Measurements from ENCODE around the gene TTC21A.

TTC21A gene

GRCh38 chr3:39122813-39123212, 15.3 kb downstream of the TTC21A start:
- no peak overlapping the region for H4K8ac ChIP-seq (ENCODE audit: low read depth, low read length)
- H3K4me1 ChIP-seq (ENCODE audit: control insufficient read depth in 2 of 2, insufficient read depth in 1 of 2, low read depth in 1 of 2, low read length in 2 of 2): peaks cover 0 to 1% of the 10 kb centered on the region in 2 donors
- H3K79me1 ChIP-seq (ENCODE audit: low read depth, low read length): no peaks in the 10 kb centered on the region
- no peak overlapping the region for H2BK120ac ChIP-seq (ENCODE audit: low read depth, low read length)
- no peak overlapping the region for H3K27ac ChIP-seq (replicated peaks; ENCODE audit: low read length)
- H3K9me3 ChIP-seq (replicated peaks in 1 of 2; ENCODE audit: control insufficient read depth in 2 of 2, insufficient read depth in 1 of 2, low read depth in 1 of 2, low read length in 2 of 2): no peaks in the 10 kb centered on the region
- peaks cover 0 to 4% of the 10 kb centered on the region in 2 donors for H3K36me3 ChIP-seq (replicated peaks in 1 of 2; ENCODE audit: control insufficient read depth in 2 of 2, insufficient read depth in 2 of 2, low read length in 2 of 2)
- H3K4ac ChIP-seq (ENCODE audit: low read length): no peak overlapping the region
- H3K4me3 ChIP-seq (ENCODE audit: low read length in 2 of 2): peak overlapping the region in 1 of 2 donors; percentile 44
- H2BK15ac ChIP-seq (ENCODE audit: low read length): no peak overlapping the region
- no peak overlapping the region for H2AK5ac ChIP-seq (ENCODE audit: low read depth, low read length)
- H2AFZ ChIP-seq (ENCODE audit: low read length): no peak overlapping the region
- no peak overlapping the region for H2BK12ac ChIP-seq (ENCODE audit: low read length)
- no peak overlapping the region for H4K91ac ChIP-seq (ENCODE audit: low read depth, low read length, poor library complexity)
- H3K14ac ChIP-seq (ENCODE audit: low read length): no peak overlapping the region
- H3K4me2 ChIP-seq (ENCODE audit: insufficient read depth, low read length, poor library complexity, severe bottlenecking): no peak overlapping the region
- no CpG with 5 or more reads among the region's 1 CpG for WGBS, 2 donors (ENCODE audit: extremely low coverage in 2 of 2, insufficient read length in 2 of 2, insufficient replicate concordance in 1 of 2)
- no peak overlapping the region for H2BK5ac ChIP-seq (ENCODE audit: low read length)
- DNase-seq (ENCODE audit: low spot score): no peak
- no peaks in the 10 kb centered on the region for H3K27me3 ChIP-seq (ENCODE audit: control insufficient read depth in 3 of 3, insufficient read depth in 3 of 3, low read depth in 1 of 3, low read length in 3 of 3)
- H3K23ac ChIP-seq (ENCODE audit: low read depth, low read length, poor library complexity): no peak overlapping the region
- no peak overlapping the region for H3K9ac ChIP-seq (ENCODE audit: low read depth, low read length, poor library complexity)
- no peak overlapping the region for H3K18ac ChIP-seq (ENCODE audit: low read length)

DNA sequence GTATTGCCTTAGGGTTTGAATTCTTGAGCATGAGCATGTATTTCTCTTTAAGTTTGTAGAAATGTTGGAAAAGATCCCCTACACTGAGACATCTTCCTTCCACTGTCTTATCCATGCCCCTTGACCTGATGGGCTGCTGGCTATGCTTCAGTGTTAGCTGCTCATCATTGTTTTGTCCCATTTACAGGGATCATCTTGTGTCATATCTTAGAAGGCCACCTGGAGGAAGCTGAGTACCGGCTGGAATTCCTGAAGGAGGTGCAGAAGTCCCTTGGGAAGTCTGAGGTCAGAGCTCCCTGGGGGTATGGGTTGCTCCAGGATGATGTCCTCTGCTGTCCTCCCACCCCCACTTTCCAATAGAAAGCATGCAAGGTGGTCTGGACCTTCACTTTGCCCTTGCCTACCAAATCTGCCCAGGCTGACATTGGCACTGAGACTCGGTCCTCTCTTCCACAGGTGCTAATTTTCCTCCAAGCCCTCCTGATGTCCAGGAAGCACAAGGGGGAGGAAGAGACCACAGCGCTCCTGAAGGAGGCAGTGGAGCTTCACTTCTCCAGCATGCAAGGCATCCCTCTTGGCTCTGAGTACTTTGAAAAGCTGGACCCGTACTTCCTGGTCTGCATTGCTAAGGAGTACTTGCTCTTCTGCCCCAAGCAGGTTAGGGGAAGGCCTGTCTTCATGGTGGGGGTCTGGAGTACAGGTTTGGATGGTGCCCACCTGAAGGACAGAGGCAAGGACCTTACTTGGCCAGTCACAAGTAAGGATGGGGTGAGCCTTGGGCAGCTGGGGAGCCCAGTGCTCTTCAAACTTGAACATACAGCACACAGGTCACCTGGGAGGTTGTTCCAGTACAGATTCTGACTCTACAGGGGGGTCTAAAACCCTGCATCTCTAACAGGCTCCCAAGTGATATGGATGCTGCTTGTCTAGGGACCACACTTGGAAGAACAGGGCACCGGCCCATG, 17.7 kb downstream of the TTC21A start:
- no peaks in the 10 kb centered on the region for H3K79me1 ChIP-seq (ENCODE audit: low read depth, low read length)
- H3K9ac ChIP-seq (ENCODE audit: low read depth, low read length, poor library complexity): peak overlapping the region; percentile 22
- no peak overlapping the region for H4K8ac ChIP-seq (ENCODE audit: low read depth, low read length)
- H2BK5ac ChIP-seq (ENCODE audit: low read length): no peak overlapping the region
- H3K36me3 ChIP-seq (replicated peaks in 1 of 2; ENCODE audit: control insufficient read depth in 2 of 2, insufficient read depth in 2 of 2, low read length in 2 of 2): peaks cover 0 to 4% of the 10 kb centered on the region in 2 donors
- peak overlapping the region; percentile 12 for H3K18ac ChIP-seq (ENCODE audit: low read length)
- no peak overlapping the region for H3K14ac ChIP-seq (ENCODE audit: low read length)
- no peak overlapping the region for H3K4me3 ChIP-seq (ENCODE audit: low read length in 2 of 2)
- no peak overlapping the region for H3K23ac ChIP-seq (ENCODE audit: low read depth, low read length, poor library complexity)
- no peaks in the 10 kb centered on the region for H3K27me3 ChIP-seq (ENCODE audit: control insufficient read depth in 3 of 3, insufficient read depth in 3 of 3, low read depth in 1 of 3, low read length in 3 of 3)
- no peak overlapping the region for H3K4me2 ChIP-seq (ENCODE audit: insufficient read depth, low read length, poor library complexity, severe bottlenecking)
- no peak overlapping the region for H3K4ac ChIP-seq (ENCODE audit: low read length)
- no peak for DNase-seq (ENCODE audit: low spot score)
- no peaks in the 10 kb centered on the region for H3K9me3 ChIP-seq (replicated peaks in 1 of 2; ENCODE audit: control insufficient read depth in 2 of 2, insufficient read depth in 1 of 2, low read depth in 1 of 2, low read length in 2 of 2)
- no peak overlapping the region for H2AFZ ChIP-seq (ENCODE audit: low read length)
- no peak overlapping the region for H2BK120ac ChIP-seq (ENCODE audit: low read depth, low read length)
- H2BK15ac ChIP-seq (ENCODE audit: low read length): no peak overlapping the region
- WGBS, 2 donors (ENCODE audit: extremely low coverage in 2 of 2, insufficient read length in 2 of 2, insufficient replicate concordance in 1 of 2): no CpG with 5 or more reads among the region's 5 CpGs
- H3K4me1 ChIP-seq (ENCODE audit: control insufficient read depth in 2 of 2, insufficient read depth in 1 of 2, low read depth in 1 of 2, low read length in 2 of 2): peaks cover 0 to 1% of the 10 kb centered on the region in 2 donors
- no peak overlapping the region for H4K91ac ChIP-seq (ENCODE audit: low read depth, low read length, poor library complexity)
- H2AK5ac ChIP-seq (ENCODE audit: low read depth, low read length): no peak overlapping the region
- H2BK12ac ChIP-seq (ENCODE audit: low read length): no peak overlapping the region
- H3K27ac ChIP-seq (replicated peaks; ENCODE audit: low read length): no peak overlapping the region

DNA sequence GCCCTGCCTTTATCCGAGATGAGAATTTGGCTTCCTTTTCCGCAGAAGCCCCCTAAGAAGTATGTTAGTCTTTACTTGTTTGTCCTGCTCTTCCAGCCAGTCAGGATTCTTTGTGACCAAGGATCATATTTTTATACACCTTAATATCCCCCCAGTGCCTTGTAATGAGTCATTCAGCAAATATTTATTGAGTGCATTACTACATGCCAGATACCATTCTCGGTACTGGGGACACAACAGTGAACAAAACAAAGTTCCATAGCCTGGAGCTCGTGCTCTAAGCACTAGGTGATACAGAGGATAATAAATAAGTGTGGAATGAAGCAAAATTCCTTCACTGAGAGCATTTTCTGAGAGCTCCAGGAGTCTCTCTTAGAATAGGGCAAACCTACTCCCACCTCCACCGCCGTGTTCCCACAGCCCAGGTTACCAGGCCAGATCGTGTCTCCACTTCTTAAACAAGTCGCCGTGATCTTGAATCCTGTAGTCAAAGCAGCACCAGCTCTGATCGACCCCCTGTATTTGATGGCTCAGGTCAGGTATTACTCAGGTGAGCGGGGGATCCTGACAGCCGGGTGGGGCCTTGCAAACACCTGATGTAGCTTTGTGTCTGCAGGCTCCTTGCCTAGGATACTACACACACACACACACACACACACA, 18.5 kb downstream of the TTC21A start:
- DNase-seq (ENCODE audit: low spot score): no peak
- Histone ChIP-seq H3K27ac (replicated peaks; ENCODE audit: low read length) (no peak overlapping the region), H3K79me1 (ENCODE audit: low read depth, low read length) (no peaks in the 10 kb centered on the region), H2BK5ac (ENCODE audit: low read length) (no peak overlapping the region), H3K14ac (ENCODE audit: low read length) (no peak overlapping the region), H3K4me1 (ENCODE audit: control insufficient read depth in 2 of 2, insufficient read depth in 1 of 2, low read depth in 1 of 2, low read length in 2 of 2) (peaks cover 0 to 1% of the 10 kb centered on the region in 2 donors), H3K23ac (ENCODE audit: low read depth, low read length, poor library complexity) (peak overlapping the region; percentile 36), H3K4ac (ENCODE audit: low read length) (no peak overlapping the region), H2BK120ac (ENCODE audit: low read depth, low read length) (no peak overlapping the region), H3K18ac (ENCODE audit: low read length) (no peak overlapping the region), H3K27me3 (ENCODE audit: control insufficient read depth in 3 of 3, insufficient read depth in 3 of 3, low read depth in 1 of 3, low read length in 3 of 3) (no peaks in the 10 kb centered on the region), H3K4me3 (ENCODE audit: low read length in 2 of 2) (no peak overlapping the region), H2AFZ (ENCODE audit: low read length) (no peak overlapping the region), H3K4me2 (ENCODE audit: insufficient read depth, low read length, poor library complexity, severe bottlenecking) (no peak overlapping the region), H3K36me3 (replicated peaks in 1 of 2; ENCODE audit: control insufficient read depth in 2 of 2, insufficient read depth in 2 of 2, low read length in 2 of 2) (peaks cover 0 to 2% of the 10 kb centered on the region in 2 donors), H2AK5ac (ENCODE audit: low read depth, low read length) (no peak overlapping the region), H2BK15ac (ENCODE audit: low read length) (no peak overlapping the region), H2BK12ac (ENCODE audit: low read length) (no peak overlapping the region), H4K91ac (ENCODE audit: low read depth, low read length, poor library complexity) (no peak overlapping the region), H4K8ac (ENCODE audit: low read depth, low read length) (no peak overlapping the region), H3K9me3 (replicated peaks in 1 of 2; ENCODE audit: control insufficient read depth in 2 of 2, insufficient read depth in 1 of 2, low read depth in 1 of 2, low read length in 2 of 2) (no peaks in the 10 kb centered on the region), H3K9ac (ENCODE audit: low read depth, low read length, poor library complexity) (no peak overlapping the region)
- WGBS, 2 donors (ENCODE audit: extremely low coverage in 2 of 2, insufficient read length in 2 of 2, insufficient replicate concordance in 1 of 2): no CpG with 5 or more reads among the region's 12 CpGs

- H3K4me3 ChIP-seq (ENCODE audit: low read length in 2 of 2): peak overlapping the region in 1 of 2 donors; percentile 23
- no peaks in the 10 kb centered on the region for H3K27me3 ChIP-seq (ENCODE audit: control insufficient read depth in 3 of 3, insufficient read depth in 3 of 3, low read depth in 1 of 3, low read length in 3 of 3)
- no peak overlapping the region for H3K14ac ChIP-seq (ENCODE audit: low read length)
- H2AK5ac ChIP-seq (ENCODE audit: low read depth, low read length): no peak overlapping the region
- H3K79me1 ChIP-seq (ENCODE audit: low read depth, low read length): no peaks in the 10 kb centered on the region
- no peak overlapping the region for H3K27ac ChIP-seq (replicated peaks; ENCODE audit: low read length)
- H4K8ac ChIP-seq (ENCODE audit: low read depth, low read length): no peak overlapping the region
- H3K18ac ChIP-seq (ENCODE audit: low read length): no peak overlapping the region
- WGBS, 2 donors (ENCODE audit: extremely low coverage in 2 of 2, insufficient read length in 2 of 2, insufficient replicate concordance in 1 of 2): no CpG with 5 or more reads among the region's 6 CpGs
- no peak overlapping the region for H4K91ac ChIP-seq (ENCODE audit: low read depth, low read length, poor library complexity)
- no peak overlapping the region for H2BK12ac ChIP-seq (ENCODE audit: low read length)
- no peak overlapping the region for H2AFZ ChIP-seq (ENCODE audit: low read length)
- no peak overlapping the region for H2BK15ac ChIP-seq (ENCODE audit: low read length)
- peak; percentile 33 for DNase-seq (ENCODE audit: low spot score)
- no peak overlapping the region for H3K9ac ChIP-seq (ENCODE audit: low read depth, low read length, poor library complexity)
- H3K9me3 ChIP-seq (replicated peaks in 1 of 2; ENCODE audit: control insufficient read depth in 2 of 2, insufficient read depth in 1 of 2, low read depth in 1 of 2, low read length in 2 of 2): no peaks in the 10 kb centered on the region
- no peak overlapping the region for H2BK120ac ChIP-seq (ENCODE audit: low read depth, low read length)
- H3K23ac ChIP-seq (ENCODE audit: low read depth, low read length, poor library complexity): peak overlapping the region; percentile 36
- no peak overlapping the region for H3K4me2 ChIP-seq (ENCODE audit: insufficient read depth, low read length, poor library complexity, severe bottlenecking)
- H3K4ac ChIP-seq (ENCODE audit: low read length): no peak overlapping the region
- no peaks in the 10 kb centered on the region for H3K36me3 ChIP-seq (replicated peaks in 1 of 2; ENCODE audit: control insufficient read depth in 2 of 2, insufficient read depth in 2 of 2, low read length in 2 of 2)
- H2BK5ac ChIP-seq (ENCODE audit: low read length): no peak overlapping the region
- peaks cover 0 to 1% of the 10 kb centered on the region in 2 donors for H3K4me1 ChIP-seq (ENCODE audit: control insufficient read depth in 2 of 2, insufficient read depth in 1 of 2, low read depth in 1 of 2, low read length in 2 of 2)
These were observed 19.1 kb downstream of the TTC21A start for GRCh38 chr3:39126532-39127071.
